Tibial artery (tissue), 4 donors: ENCODE data around the gene MRPL17.

Experiments
- DNase-seq, 2 donors: peaks; one replicate each; pipeline ENCODE4 v3.0.0-alpha.2; 2019
- H3K27ac ChIP-seq, 2 donors: fragments of 200-600 bp; sonication (generic) in 1 of 2; 1 replicate in 1 of 2; 2 replicates in 1 of 2; pipeline ENCODE4 v1.5.1; 2018 to 2019; ENCODE audit warnings: mild to moderate bottlenecking in 1 of 2
- H3K27me3 ChIP-seq, 2 donors: fragments of 200-600 bp; sonication (generic) in 1 of 2; one replicate each; pipeline versions ENCODE4 v1.5.1 to v1.6.0; 2016 to 2019
- H3K36me3 ChIP-seq, 3 donors: fragments of 200-600 bp; sonication (generic) in 2 of 3; one replicate each; pipeline ENCODE4 v1.5.1; 2016 to 2019; ENCODE audit warnings: mild to moderate bottlenecking in 2 of 3
- H3K4me1 ChIP-seq, 4 donors: fragments of 200-600 bp; sonication (generic) in 2 of 4; 1 replicate in 3 of 4; 2 replicates in 1 of 4; pipeline ENCODE4 v1.5.1; 2016 to 2019
- H3K4me3 ChIP-seq, 2 donors: fragments of 200-600 bp; sonication (generic) in 1 of 2; 1 replicate in 1 of 2; 2 replicates in 1 of 2; pipeline ENCODE4 v1.5.1; 2018 to 2019; ENCODE audit warnings: mild to moderate bottlenecking in 2 of 2
- H3K9me3 ChIP-seq, 3 donors: fragments of 200-600 bp; sonication (generic) in 1 of 3; one replicate each; pipeline ENCODE4 v1.5.1; 2016 to 2019
- CTCF ChIP-seq, 2 experiments: fragments of 200-600 bp in 1 of 2; fragments of 450-650 bp in 1 of 2; IDR thresholded peaks; one replicate each; pipeline ENCODE4 v1.5.1; 2017 to 2019; ENCODE audit warnings: antibody characterized with exemption in 2 of 2, mild to moderate bottlenecking in 1 of 2, moderate library complexity in 1 of 2
- intact Hi-C: fragments of 100-400 bp; cut with DNase I; formaldehyde crosslinking; loops from one replicate; pipeline ENCODE4 v1.15.0; 2023; ENCODE audit warnings: low total_unique reads

MRPL17 gene

GRCh38 chr11:6632116-6633073 lies 50.7 kb downstream of the MRPL17 start:
- DNase-seq, result peak in 1 of 2 donors; percentile 44
- Histone ChIP-seq H3K27me3 (no peaks in the 10 kb centered on the region), H3K4me1 (peaks cover 0 to 27% (median 22%) of the 10 kb centered on the region in 4 donors), H3K9me3 (no peaks in the 10 kb centered on the region), H3K4me3 (no peak overlapping the region), H3K27ac (no peak overlapping the region), H3K36me3 (peaks cover 11 to 63% (median 42%) of the 10 kb centered on the region in 3 donors)
- TF ChIP-seq CTCF (IDR thresholded peaks at IDR 0.05), result no peak
- intact Hi-C loops, result no loop called here

- H3K4me1 ChIP-seq, result peaks cover 0 to 17% (median 14%) of the 10 kb centered on the region in 4 donors
- no peaks in the 10 kb centered on the region for H3K9me3 ChIP-seq
- no peaks in the 10 kb centered on the region for H3K27me3 ChIP-seq
- no peak overlapping the region for H3K27ac ChIP-seq
- no peak for TF ChIP-seq CTCF (IDR thresholded peaks at IDR 0.05)
- H3K4me3 ChIP-seq, result no peak overlapping the region
- H3K36me3 ChIP-seq, result peaks cover 15 to 72% (median 52%) of the 10 kb centered on the region in 3 donors
- DNase-seq, result peak in 1 of 2 donors; percentile 53
- intact Hi-C loops, result no loop called here
Measured at GRCh38 chr11:6631361-6631890, 51.7 kb downstream of the MRPL17 start.

GRCh38 chr11:6630632-6631291 lies 52.4 kb downstream of the MRPL17 start:
- H3K27ac ChIP-seq, result no peak overlapping the region
- peaks cover 20 to 79% (median 58%) of the 10 kb centered on the region in 3 donors for H3K36me3 ChIP-seq
- peaks cover 0 to 10% (median 8%) of the 10 kb centered on the region in 4 donors for H3K4me1 ChIP-seq
- no peak overlapping the region for H3K4me3 ChIP-seq
- no peak for TF ChIP-seq CTCF (IDR thresholded peaks at IDR 0.05)
- no peaks in the 10 kb centered on the region for H3K27me3 ChIP-seq
- intact Hi-C loops, result no loop called here
- peak in 1 of 2 donors; percentile 56 for DNase-seq
- H3K9me3 ChIP-seq, result no peaks in the 10 kb centered on the region
